Mesenchymal stem cell (in vitro differentiated cells and primary cell): Measurements from ENCODE around the gene BCKDK.

ENCODE experiments used
- DNase-seq: peaks from one replicate; pipeline ENCODE4 v3.0.0-alpha.2; 2013
- H2AFZ ChIP-seq: one replicate; pipeline ENCODE4 v1.6.1; 2013; ENCODE audit warnings: low read depth, mild to moderate bottlenecking, control low read depth, inconsistent platforms, low read length, moderate library complexity
- H2AK5ac ChIP-seq: 2 replicates; pipeline ENCODE4 v1.6.1; 2013; ENCODE audit warnings: low read length, moderate library complexity, mild to moderate bottlenecking, inconsistent platforms; ENCODE audit not compliant: severe bottlenecking
- H2BK120ac ChIP-seq: one replicate; pipeline ENCODE4 v1.6.1; 2013; ENCODE audit warnings: low read depth, mild to moderate bottlenecking, inconsistent platforms, low read length, moderate library complexity
- H2BK12ac ChIP-seq, 2 experiments: one replicate each; pipeline ENCODE4 v1.6.1; 2013; ENCODE audit warnings: inconsistent platforms in 2 of 2, low read length in 2 of 2, mild to moderate bottlenecking in 2 of 2, moderate library complexity in 2 of 2, control low read depth in 1 of 2
- H2BK15ac ChIP-seq: one replicate; pipeline ENCODE4 v1.6.1; 2013; ENCODE audit warnings: mild to moderate bottlenecking, low read depth, inconsistent platforms; ENCODE audit not compliant: poor library complexity, severe bottlenecking
- H2BK5ac ChIP-seq: 2 replicates; pipeline ENCODE4 v1.6.1; 2013; ENCODE audit warnings: low read depth, mild to moderate bottlenecking, low read length, control low read depth, inconsistent platforms; ENCODE audit not compliant: poor library complexity, severe bottlenecking
- H3K14ac ChIP-seq, 2 experiments: one replicate each; pipeline ENCODE4 v1.6.1; 2013; ENCODE audit warnings: inconsistent platforms in 2 of 2, low read length in 2 of 2, control low read depth in 1 of 2, mild to moderate bottlenecking in 1 of 2, moderate library complexity in 1 of 2
- H3K18ac ChIP-seq, 2 experiments: one replicate each; pipeline ENCODE4 v1.6.1; 2013; ENCODE audit warnings: inconsistent platforms in 2 of 2, low read length in 2 of 2, control low read depth in 1 of 2, low read depth in 1 of 2, mild to moderate bottlenecking in 1 of 2
- H3K23ac ChIP-seq, 2 experiments: one replicate each; pipeline ENCODE4 v1.6.1; 2013; ENCODE audit warnings: inconsistent platforms in 2 of 2, low read length in 2 of 2, mild to moderate bottlenecking in 2 of 2, moderate library complexity in 2 of 2, control low read depth in 1 of 2
- H3K27ac ChIP-seq: 2 replicates; pipeline ENCODE4 v1.5.1; 2013; ENCODE audit warnings: mild to moderate bottlenecking, moderate library complexity, low read length, control low read depth, inconsistent platforms; ENCODE audit not compliant: poor library complexity, severe bottlenecking
- H3K27me3 ChIP-seq, 2 experiments: 2 replicates each; pipeline versions ENCODE4 v1.6.1 to v1.7.0; 2013; ENCODE audit warnings: low read length in 2 of 2, mild to moderate bottlenecking in 2 of 2, moderate library complexity in 2 of 2, control low read depth in 1 of 2, inconsistent platforms in 1 of 2; ENCODE audit not compliant: control insufficient read depth in 1 of 2, insufficient read depth in 1 of 2
- H3K36me3 ChIP-seq, 2 experiments: 2 replicates each; pipeline versions ENCODE4 v1.6.1 to v1.7.0; 2013; ENCODE audit warnings: low read length in 2 of 2, control low read depth in 1 of 2, inconsistent platforms in 1 of 2, low read depth in 1 of 2, mild to moderate bottlenecking in 1 of 2; ENCODE audit not compliant: insufficient read depth in 2 of 2, control insufficient read depth in 1 of 2
- H3K4ac ChIP-seq, 2 experiments: one replicate each; pipeline ENCODE4 v1.6.1; 2013; ENCODE audit warnings: inconsistent platforms in 2 of 2, low read length in 2 of 2, mild to moderate bottlenecking in 2 of 2, moderate library complexity in 2 of 2, control low read depth in 1 of 2, low read depth in 1 of 2
- H3K4me1 ChIP-seq: 2 replicates; pipeline ENCODE4 v1.6.1; 2013; ENCODE audit warnings: low read depth, low read length, control low read depth; ENCODE audit not compliant: control insufficient read depth, insufficient read depth
- H3K4me2 ChIP-seq: 2 replicates; pipeline ENCODE4 v1.6.1; 2013; ENCODE audit warnings: low read length, mild to moderate bottlenecking, inconsistent platforms; ENCODE audit not compliant: poor library complexity, severe bottlenecking
- H3K4me3 ChIP-seq, 2 experiments: 2 replicates each; pipeline versions ENCODE4 v1.5.1 to v1.7.0; 2013; ENCODE audit warnings: low read length in 2 of 2, mild to moderate bottlenecking in 2 of 2, control low read depth in 1 of 2, low read depth in 1 of 2; ENCODE audit not compliant: insufficient read depth in 1 of 2
- H3K79me1 ChIP-seq: replicated peaks from 2 replicates; pipeline ENCODE4 v1.6.1; 2013; ENCODE audit warnings: mild to moderate bottlenecking, control low read depth, low read length, inconsistent platforms; ENCODE audit not compliant: poor library complexity, severe bottlenecking
- H3K9ac ChIP-seq: 2 replicates; pipeline ENCODE4 v1.7.0; 2013; ENCODE audit warnings: mild to moderate bottlenecking, low read length, moderate library complexity
- H3K9me3 ChIP-seq: 2 replicates; pipeline ENCODE4 v1.7.0; 2013; ENCODE audit warnings: mild to moderate bottlenecking, low read length; ENCODE audit not compliant: control insufficient read depth
- H4K8ac ChIP-seq: one replicate; pipeline ENCODE4 v1.6.1; 2013; ENCODE audit warnings: inconsistent platforms, mild to moderate bottlenecking, low read length, moderate library complexity
- H4K91ac ChIP-seq: one replicate; pipeline ENCODE4 v1.6.1; 2013; ENCODE audit warnings: mild to moderate bottlenecking, low read length, inconsistent platforms
- WGBS: methylation state at CpG from one replicate; pipeline ENCODE4 v1.1.7; 2013; ENCODE audit warnings: mixed read lengths; 5-methylcytosine and 5-hydroxymethylcytosine counted together

BCKDK gene

GRCh38 chr16:31145398-31145990 lies 37.3 kb downstream of the BCKDK start:
- WGBS = 85% methylated on average over 7 of the region's 12 CpGs
- no peak overlapping the region for H3K4ac ChIP-seq
- DNase-seq = no peak

GRCh38 chr16:31147574-31147973 lies 39.4 kb downstream of the BCKDK start:
- H3K4me2 ChIP-seq = no peak overlapping the region
- no peak for DNase-seq
- H3K36me3 ChIP-seq = no peaks in the 10 kb centered on the region
- whole genome bisulfite sequencing = 91% methylated on average over 2 of the region's 3 CpGs
- peaks cover 48 to 59% of the 10 kb centered on the region in 2 experiments for H3K27me3 ChIP-seq
- no peak overlapping the region for H2BK15ac ChIP-seq
- H3K9ac ChIP-seq = no peak overlapping the region
- H3K79me1 ChIP-seq = no peaks in the 10 kb centered on the region
- no peak overlapping the region for H3K18ac ChIP-seq
- no peak overlapping the region for H2BK12ac ChIP-seq
- no peak overlapping the region for H3K27ac ChIP-seq
- H3K9me3 ChIP-seq = no peaks in the 10 kb centered on the region
- H2BK120ac ChIP-seq = no peak overlapping the region
- H3K4me3 ChIP-seq = no peak overlapping the region
- H2AFZ ChIP-seq = no peak overlapping the region
- no peak overlapping the region for H3K14ac ChIP-seq
- H2BK5ac ChIP-seq = no peak overlapping the region
- H2AK5ac ChIP-seq = no peak overlapping the region
- H4K8ac ChIP-seq = no peak overlapping the region
- H3K4ac ChIP-seq = no peak overlapping the region
- H4K91ac ChIP-seq = no peak overlapping the region
- H3K23ac ChIP-seq = no peak overlapping the region
- peaks cover 10% of the 10 kb centered on the region for H3K4me1 ChIP-seq

More at GRCh38 chr16:31145398-31145990, 37.3 kb downstream of the BCKDK start:
- Histone ChIP-seq H3K14ac (no peak overlapping the region), H3K27ac (no peak overlapping the region), H4K91ac (no peak overlapping the region), H3K9ac (no peak overlapping the region), H3K27me3 (peaks cover 48 to 49% of the 10 kb centered on the region in 2 experiments), H3K4me2 (no peak overlapping the region), H3K23ac (no peak overlapping the region), H2BK5ac (no peak overlapping the region), H3K79me1 (no peaks in the 10 kb centered on the region), H3K4me1 (peaks cover 19% of the 10 kb centered on the region), H2BK120ac (no peak overlapping the region), H2BK12ac (no peak overlapping the region), H3K36me3 (no peaks in the 10 kb centered on the region), H2BK15ac (no peak overlapping the region), H4K8ac (no peak overlapping the region), H3K9me3 (no peaks in the 10 kb centered on the region), H3K4me3 (no peak overlapping the region), H3K18ac (no peak overlapping the region), H2AFZ (no peak overlapping the region), H2AK5ac (no peak overlapping the region)

DNA sequence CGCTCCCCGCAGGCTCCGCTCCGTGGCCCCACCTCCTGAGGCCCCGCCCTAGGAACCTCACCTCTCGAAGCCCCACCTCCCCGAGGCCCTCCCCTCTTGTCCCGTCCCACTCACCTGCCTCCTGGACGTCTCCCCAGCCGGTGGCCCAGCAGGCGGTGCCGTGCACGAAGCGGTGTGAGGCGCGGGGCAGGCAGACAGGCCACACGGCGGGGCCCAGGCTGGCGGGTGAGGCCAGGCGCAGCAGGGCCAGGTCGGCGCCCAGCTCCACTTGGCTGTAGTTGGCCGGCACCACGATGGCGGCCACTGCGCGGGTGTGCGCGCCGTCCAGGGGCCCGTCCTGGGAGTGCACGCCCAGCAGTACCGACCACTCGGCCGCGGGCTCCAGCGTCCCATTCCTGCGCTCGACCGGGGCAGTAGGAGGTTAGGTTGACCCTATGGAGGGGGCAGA lies 40.1 kb downstream of the BCKDK start:
- Histone ChIP-seq H4K91ac (peak overlapping the region; percentile 7), H2BK120ac (no peak overlapping the region), H3K18ac (no peak overlapping the region), H4K8ac (peak overlapping the region; percentile 31), H3K23ac (no peak overlapping the region), H2BK12ac (no peak overlapping the region), H3K4ac (no peak overlapping the region), H3K79me1 (no peaks in the 10 kb centered on the region), H3K4me3 (no peak overlapping the region), H2AK5ac (no peak overlapping the region), H2AFZ (no peak overlapping the region), H3K27me3 (peaks cover 48 to 59% of the 10 kb centered on the region in 2 experiments), H3K4me2 (no peak overlapping the region), H3K27ac (no peak overlapping the region), H3K9ac (no peak overlapping the region), H3K36me3 (no peaks in the 10 kb centered on the region), H3K4me1 (peaks cover 5% of the 10 kb centered on the region), H3K9me3 (no peaks in the 10 kb centered on the region), H2BK5ac (no peak overlapping the region), H3K14ac (peak overlapping the region in 1 of 2 experiments; percentile 70), H2BK15ac (no peak overlapping the region)
- 15% methylated on average over 39 of the region's 40 CpGs for WGBS
- DNase-seq = no peak

GRCh38 chr16:31148896-31149295 lies 40.7 kb downstream of the BCKDK start:
- Histone ChIP-seq H3K4ac (no peak overlapping the region), H3K4me1 (peaks cover 5% of the 10 kb centered on the region), H3K27me3 (peaks cover 48 to 61% of the 10 kb centered on the region in 2 experiments), H3K14ac (no peak overlapping the region), H3K27ac (no peak overlapping the region), H2BK15ac (no peak overlapping the region), H3K79me1 (no peaks in the 10 kb centered on the region), H2BK12ac (no peak overlapping the region), H3K9me3 (no peaks in the 10 kb centered on the region), H4K8ac (no peak overlapping the region), H3K4me3 (no peak overlapping the region), H3K9ac (no peak overlapping the region), H3K4me2 (no peak overlapping the region), H2BK5ac (no peak overlapping the region), H2AFZ (no peak overlapping the region), H2BK120ac (no peak overlapping the region), H3K36me3 (no peaks in the 10 kb centered on the region), H3K18ac (no peak overlapping the region), H3K23ac (no peak overlapping the region), H4K91ac (no peak overlapping the region), H2AK5ac (no peak overlapping the region)
- WGBS = 91% methylated on average over 25 of the region's 25 CpGs
- no peak for DNase-seq
